Ectodermal cell (in vitro differentiated cells): ENCODE data around the gene SNED1. TPM values are rescaled to one million over a fixed set of nuclear protein-coding genes. Genes with fewer than 3 reads are reported as not detected.

Experiments
- H3K27ac ChIP-seq: 2 replicates; pipeline ENCODE4 v1.7.0; 2013; ENCODE audit warnings: mild to moderate bottlenecking, low read depth, low read length; ENCODE audit not compliant: insufficient read depth, poor library complexity, severe bottlenecking
- H3K27me3 ChIP-seq: 2 replicates; pipeline ENCODE4 v1.7.0; 2013; ENCODE audit warnings: mild to moderate bottlenecking, low read length; ENCODE audit not compliant: insufficient read depth, control insufficient read depth, poor library complexity, severe bottlenecking
- H3K36me3 ChIP-seq: one replicate; pipeline ENCODE4 v1.7.0; 2013; ENCODE audit warnings: low read length; ENCODE audit not compliant: control insufficient read depth, insufficient read depth
- H3K4me1 ChIP-seq: one replicate; pipeline ENCODE4 v1.7.0; 2013; ENCODE audit warnings: low read length; ENCODE audit not compliant: control insufficient read depth, insufficient read depth
- H3K4me3 ChIP-seq: 2 replicates; pipeline ENCODE4 v1.7.0; 2013; ENCODE audit warnings: low read depth, low read length, control low read depth; ENCODE audit not compliant: insufficient read depth
- H3K9me3 ChIP-seq: 2 replicates; pipeline ENCODE4 v1.7.0; 2013; ENCODE audit warnings: mild to moderate bottlenecking, low read length, moderate library complexity; ENCODE audit not compliant: control insufficient read depth
- WGBS, 2 experiments: methylation state at CpG; one replicate each; pipeline ENCODE4 v1.1.7; 2013; ENCODE audit warnings: missing lambda C conversion rate in 2 of 2; 5-methylcytosine and 5-hydroxymethylcytosine counted together
- polyA plus RNA-seq, 4 experiments: library from polyadenylated mRNA; stranded (reverse); fragments of 50-300 nt; gene quantifications; one replicate each; pipeline ENCODE4 v1.2.3, GENCODE V29; 2013

SNED1 gene
- polyA plus RNA-seq (2013, experiment 1 of 4), result 0.20 TPM
- polyA plus RNA-seq (2013, experiment 2 of 4), result 0.46 TPM
- polyA plus RNA-seq (2013, experiment 3 of 4), result 0.43 TPM
- 0.93 TPM for polyA plus RNA-seq (2013, experiment 4 of 4)

DNA sequence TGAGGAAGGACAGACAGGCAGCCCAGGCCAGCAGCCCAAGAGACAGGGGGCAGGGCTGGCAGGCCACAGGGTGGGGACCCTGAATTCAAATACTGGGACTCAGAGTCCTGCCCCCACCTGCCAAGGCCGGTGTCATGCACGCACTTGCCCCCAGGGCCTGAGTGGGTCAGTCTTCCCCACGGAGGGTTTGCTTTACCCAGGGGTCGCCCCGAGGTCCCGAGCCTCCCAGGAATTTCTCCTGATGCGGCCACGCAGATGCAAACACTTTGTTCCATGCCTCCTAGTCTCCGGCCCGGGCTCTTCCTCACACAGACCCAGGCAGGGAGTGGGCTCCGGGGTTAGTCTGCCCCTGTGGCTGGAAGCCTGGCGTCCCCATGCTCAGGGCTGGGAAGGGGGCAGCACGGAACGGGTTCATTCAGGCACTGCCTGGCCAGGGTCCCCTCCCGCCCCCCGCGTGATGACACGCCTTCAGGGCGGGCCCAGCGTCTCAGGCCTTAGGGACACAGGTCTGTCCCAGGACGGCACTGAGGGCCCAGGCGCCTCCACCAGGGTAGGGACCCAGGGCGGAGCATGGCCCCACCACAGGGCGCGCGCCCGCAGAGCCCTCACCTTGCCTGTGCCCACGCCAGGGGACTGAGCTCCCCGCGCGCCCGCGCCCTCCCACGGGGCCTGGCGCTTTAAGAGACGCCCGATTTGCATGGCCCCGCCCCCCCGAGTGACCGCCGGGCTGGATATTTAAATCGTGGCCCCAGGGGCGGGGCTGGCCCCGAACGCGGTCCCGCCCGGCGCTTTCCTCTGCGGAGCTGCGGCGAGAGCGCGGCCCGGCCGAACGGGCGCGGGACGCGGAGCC, at the start of gene SNED1:
TSS of gene SNED1 (plus strand) at position 763 of the 850 bp plus-strand sequence. CDS start 220 bp downstream, outside the sequence.
- peaks cover 4% of the 10 kb centered on the region for H3K4me1 ChIP-seq
- H3K9me3 ChIP-seq, result no peaks in the 10 kb centered on the region
- H3K27ac ChIP-seq, result no peak within 1 kb of the TSS
- WGBS, 2 experiments, result 6% methylated on average over 61 of the region's 61 CpGs
- H3K36me3 ChIP-seq, result no peaks in the 10 kb centered on the region
- H3K27me3 ChIP-seq, result peaks cover 52% of the 10 kb centered on the region
- peak within 1 kb of the TSS; percentile 57 for H3K4me3 ChIP-seq

DNA sequence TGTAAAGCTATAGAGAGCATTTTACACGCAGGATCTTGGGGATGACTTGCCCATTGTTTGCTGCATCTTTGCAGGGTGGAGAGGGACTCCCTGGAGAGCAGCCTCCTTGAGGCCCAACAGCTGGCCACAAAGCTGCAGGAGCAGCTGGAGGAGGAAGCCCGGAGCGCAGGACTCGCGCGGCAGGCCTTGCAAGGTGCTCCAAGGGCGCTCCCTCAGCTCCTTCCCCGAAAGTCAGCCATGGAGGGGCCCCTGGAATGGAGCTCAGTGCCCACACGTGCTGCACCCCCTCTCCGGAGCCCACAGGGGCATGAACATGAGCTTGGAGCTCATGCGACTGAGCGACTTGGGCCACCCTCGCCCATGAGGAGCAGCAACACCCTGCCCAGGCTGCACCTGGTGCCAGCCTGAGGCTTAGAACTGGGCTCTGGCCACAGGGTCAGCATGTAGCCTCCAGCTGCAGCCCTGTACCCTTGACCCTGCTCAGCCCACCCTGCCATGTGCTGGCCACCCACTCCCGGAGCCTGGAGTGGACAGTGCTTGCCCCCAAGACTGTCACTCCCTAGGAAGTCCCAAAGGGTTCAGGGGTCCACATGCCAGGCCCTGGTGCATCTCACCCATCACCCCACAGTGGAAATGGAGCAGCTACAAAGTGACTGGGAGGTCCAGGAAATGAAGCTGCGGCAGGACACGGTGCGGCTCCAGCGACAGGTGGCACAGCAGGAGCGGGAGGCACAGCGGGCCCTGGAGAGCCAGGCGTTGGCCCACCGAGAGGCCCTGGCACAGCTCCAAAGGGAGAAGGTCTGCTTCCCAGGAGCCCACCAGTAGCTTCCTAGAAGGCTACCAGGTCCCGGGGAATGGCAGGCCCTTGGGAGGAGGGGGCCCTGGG, 49.3 kb upstream of the SNED1 start:
- Histone ChIP-seq H3K4me3 (no peak overlapping the region), H3K4me1 (peaks cover under 1% of the 10 kb centered on the region), H3K27me3 (no peaks in the 10 kb centered on the region), H3K36me3 (no peaks in the 10 kb centered on the region), H3K9me3 (no peaks in the 10 kb centered on the region), H3K27ac (no peak overlapping the region)
- 87 to 90% methylated on average over 23 of the region's 23 CpGs for WGBS, 2 experiments

DNA sequence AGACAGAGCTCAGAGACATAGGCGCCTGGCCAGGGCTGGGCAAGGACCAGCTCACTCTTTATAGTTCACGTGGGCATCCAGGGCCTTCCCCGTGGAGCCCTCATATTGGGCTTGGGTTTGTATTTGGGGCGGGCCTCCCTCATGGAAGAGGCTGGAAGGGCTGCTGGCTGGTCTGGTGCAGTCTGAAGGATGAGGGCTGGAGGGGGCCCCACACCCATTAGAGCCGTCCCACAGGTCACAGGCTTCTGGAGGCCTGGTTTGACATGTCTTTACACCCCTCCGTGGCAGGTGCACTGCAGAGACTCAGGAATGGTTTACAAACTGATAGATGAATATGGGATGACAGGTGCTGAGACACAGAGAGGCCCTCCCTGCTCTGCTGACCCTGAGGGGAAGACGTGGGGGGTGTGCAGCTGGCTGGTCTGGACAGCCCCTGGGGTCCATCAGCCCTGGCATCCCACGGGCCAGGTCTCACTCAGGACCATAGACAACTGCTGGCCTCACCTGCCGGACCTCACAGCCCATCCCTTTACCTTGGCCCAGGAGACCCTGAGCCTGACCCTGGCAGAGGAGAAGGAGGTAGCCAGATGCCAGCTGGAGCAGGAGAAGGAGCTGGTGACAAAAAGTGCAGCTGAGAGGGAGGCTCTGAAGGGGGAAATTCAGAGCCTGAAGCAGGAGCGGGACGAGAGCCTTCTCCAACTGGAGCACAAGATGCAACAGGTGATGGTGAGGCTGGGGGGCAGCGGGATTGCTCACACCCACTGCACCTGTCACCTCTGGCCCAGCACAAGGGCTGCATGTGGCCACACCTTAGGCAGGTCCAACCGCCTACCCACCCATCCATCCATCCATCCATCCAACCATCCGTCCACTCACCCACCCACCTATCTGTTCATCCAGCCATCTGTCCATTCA, 48.4 kb upstream of the SNED1 start:
- peaks cover 8% of the 10 kb centered on the region for H3K4me1 ChIP-seq
- H3K27me3 ChIP-seq, result no peaks in the 10 kb centered on the region
- 90 to 92% methylated on average over 14 of the region's 14 CpGs for WGBS, 2 experiments
- H3K27ac ChIP-seq, result no peak overlapping the region
- H3K9me3 ChIP-seq, result no peaks in the 10 kb centered on the region
- no peak overlapping the region for H3K4me3 ChIP-seq
- H3K36me3 ChIP-seq, result no peaks in the 10 kb centered on the region

DNA sequence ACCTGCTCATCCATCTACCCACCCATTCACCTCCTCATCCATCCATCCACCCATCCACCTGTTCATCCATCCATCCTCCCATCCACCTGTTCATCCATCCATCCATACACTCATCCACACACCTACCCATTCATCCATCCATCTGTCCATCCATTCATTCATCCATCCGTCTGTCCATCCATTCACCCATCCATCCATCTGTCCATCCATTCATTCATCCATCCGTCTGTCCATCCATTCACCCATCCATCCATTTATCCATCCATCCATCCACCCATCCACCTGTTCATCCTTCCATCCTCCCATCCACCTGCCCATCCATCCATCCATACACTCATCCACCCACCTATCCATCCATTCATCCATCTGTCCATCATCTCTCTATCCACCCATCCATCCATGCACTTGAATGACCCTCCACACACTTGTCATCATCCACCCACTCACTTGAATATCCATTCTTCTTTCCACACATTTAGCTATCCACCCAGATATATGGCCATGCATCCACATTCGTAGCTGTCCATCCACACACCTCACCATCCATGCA, 47.3 kb upstream of the SNED1 start:
- 84 to 85% methylated on average over 3 of the region's 3 CpGs for WGBS, 2 experiments
- H3K9me3 ChIP-seq, result no peaks in the 10 kb centered on the region
- no peaks in the 10 kb centered on the region for H3K27me3 ChIP-seq
- H3K4me1 ChIP-seq, result peaks cover 8% of the 10 kb centered on the region
- H3K27ac ChIP-seq, result no peak overlapping the region
- no peaks in the 10 kb centered on the region for H3K36me3 ChIP-seq
- H3K4me3 ChIP-seq, result no peak overlapping the region

DNA sequence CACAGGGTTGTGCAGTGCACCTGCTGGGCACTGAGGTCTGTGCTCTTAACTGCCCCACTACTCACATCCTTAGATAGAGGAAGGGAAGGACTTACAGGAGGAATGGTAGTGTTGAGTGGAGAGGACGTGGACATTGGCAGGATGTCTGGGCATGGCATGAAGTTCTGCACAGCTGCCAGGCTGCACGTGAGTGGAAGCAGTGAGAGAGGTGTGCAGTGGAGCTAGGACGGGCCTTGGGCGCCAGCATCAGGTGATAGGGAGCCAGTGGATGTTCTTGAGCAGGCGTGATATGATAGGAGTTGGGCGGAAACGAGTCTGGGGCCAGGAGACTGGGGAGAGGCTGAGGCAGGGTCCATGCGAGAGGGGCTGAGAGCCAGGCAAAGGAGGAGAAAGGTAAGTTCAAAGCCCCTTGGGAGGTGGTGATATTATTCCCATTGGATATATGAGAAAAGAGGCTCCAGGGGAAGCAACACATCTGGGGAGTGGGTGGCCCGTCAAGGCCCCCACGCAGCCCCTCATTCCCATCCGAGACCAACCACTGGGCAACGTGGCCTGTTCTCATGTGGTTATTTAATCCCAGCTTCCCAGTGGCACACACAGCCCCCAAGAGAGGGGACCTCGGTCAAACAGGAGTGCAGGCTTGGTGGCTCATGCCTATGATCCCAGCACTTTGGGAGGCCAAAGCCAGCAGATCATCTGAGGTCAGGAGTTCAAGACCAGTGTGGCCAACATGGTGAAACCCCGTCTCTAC, 45.7 kb upstream of the SNED1 start:
- Histone ChIP-seq H3K36me3 (no peaks in the 10 kb centered on the region), H3K4me1 (peaks cover 8% of the 10 kb centered on the region), H3K4me3 (no peak overlapping the region), H3K27me3 (no peaks in the 10 kb centered on the region), H3K9me3 (no peaks in the 10 kb centered on the region), H3K27ac (no peak overlapping the region)
- 90 to 92% methylated on average over 14 of the region's 14 CpGs for WGBS, 2 experiments

- 90 to 91% methylated on average over 13 to 14 of the region's 14 CpGs for WGBS, 2 experiments
- Histone ChIP-seq H3K36me3 (no peaks in the 10 kb centered on the region), H3K4me1 (peaks cover 8% of the 10 kb centered on the region), H3K9me3 (no peaks in the 10 kb centered on the region), H3K4me3 (no peak overlapping the region), H3K27ac (no peak overlapping the region), H3K27me3 (no peaks in the 10 kb centered on the region)
Observed at GRCh38 chr2:240953426-240954410, 44.7 kb upstream of the SNED1 start.

- H3K4me3 ChIP-seq, result no peak overlapping the region
- WGBS, 2 experiments, result 58 to 64% methylated on average over 15 of the region's 15 CpGs
- H3K4me1 ChIP-seq, result peaks cover 8% of the 10 kb centered on the region
- no peaks in the 10 kb centered on the region for H3K36me3 ChIP-seq
- H3K9me3 ChIP-seq, result no peaks in the 10 kb centered on the region
- H3K27ac ChIP-seq, result no peak overlapping the region
- no peaks in the 10 kb centered on the region for H3K27me3 ChIP-seq
Observed at GRCh38 chr2:240954436-240955305, 43.7 kb upstream of the SNED1 start.
